Measurements from ENCODE around the gene MLYCD. TPM values are rescaled to one million over a fixed set of nuclear protein-coding genes. Genes with fewer than 3 reads are reported as not detected.

MLYCD gene
- total and polyA plus RNA-seq, 9 donors = 4.4 to 11.8 (median 7.6) TPM

- no peak overlapping the region for H3K27ac ChIP-seq
- no peak for DNase-seq
- H3K27me3 ChIP-seq = no peaks in the 10 kb centered on the region
- TF ChIP-seq EP300 (IDR thresholded peaks at IDR 0.05) (no peak), CTCF (IDR thresholded peaks at IDR 0.05) (no peak), POLR2A (IDR thresholded peaks at IDR 0.05) (no peak)
- no peaks in the 10 kb centered on the region for H3K36me3 ChIP-seq
- H3K4me3 ChIP-seq = no peak overlapping the region
- H3K9me3 ChIP-seq = no peaks in the 10 kb centered on the region
- 82 to 86% (median 85%) methylated on average over 7 of the region's 7 CpGs for WGBS, 3 donors
- intact Hi-C loops (cut with DNase I) = no loop called here
- H3K4me1 ChIP-seq (ENCODE audit: insufficient read depth) = no peaks in the 10 kb centered on the region
Observed at GRCh38 chr16:83862661-83863060, 36.3 kb upstream of the MLYCD start.

- Histone ChIP-seq H3K36me3 (no peaks in the 10 kb centered on the region), H3K4me1 (ENCODE audit: insufficient read depth) (no peaks in the 10 kb centered on the region), H3K27me3 (no peaks in the 10 kb centered on the region), H3K27ac (no peak overlapping the region), H3K9me3 (no peaks in the 10 kb centered on the region), H3K4me3 (no peak overlapping the region)
- no peak for DNase-seq
- no peak for TF ChIP-seq CTCF (IDR thresholded peaks at IDR 0.05)
- TF ChIP-seq EP300 (IDR thresholded peaks at IDR 0.05) = no peak
- TF ChIP-seq POLR2A (IDR thresholded peaks at IDR 0.05) = no peak
- 75 to 84% (median 78%) methylated on average over 1 of the region's 1 CpG for WGBS, 3 donors
- intact Hi-C loops (cut with DNase I) = no loop called here
Observed at GRCh38 chr16:83863682-83864081, 35.2 kb upstream of the MLYCD start.

GRCh38 chr16:83870830-83871229 lies 28.1 kb upstream of the MLYCD start:
- WGBS, 3 donors = 70 to 83% (median 74%) methylated on average over 5 of the region's 5 CpGs
- H3K9me3 ChIP-seq = no peaks in the 10 kb centered on the region

GRCh38 chr16:83878838-83879237 lies 20.1 kb upstream of the MLYCD start:
- Histone ChIP-seq H3K4me1 (ENCODE audit: insufficient read depth) (no peaks in the 10 kb centered on the region), H3K9me3 (no peaks in the 10 kb centered on the region), H3K27ac (no peak overlapping the region), H3K4me3 (no peak overlapping the region), H3K36me3 (no peaks in the 10 kb centered on the region), H3K27me3 (no peaks in the 10 kb centered on the region)
- intact Hi-C loops (cut with DNase I) = loop anchor here in 3 of 4 donors (5.0 to 10.0 kb wide), 2 partner anchors 52 to 1614 kb away; no protein-coding TSS in a partner anchor
- TF ChIP-seq POLR2A (IDR thresholded peaks at IDR 0.05) = no peak
- peak in 2 of 3 donors; percentile 30 to 66 for TF ChIP-seq CTCF (IDR thresholded peaks at IDR 0.05)
- no peak for DNase-seq
- WGBS, 3 donors = 14 to 19% (median 17%) methylated on average over 6 of the region's 6 CpGs

More at GRCh38 chr16:83870830-83871229, 28.1 kb upstream of the MLYCD start:
- no peaks in the 10 kb centered on the region for H3K27me3 ChIP-seq
- H3K27ac ChIP-seq = no peak overlapping the region
- H3K36me3 ChIP-seq = no peaks in the 10 kb centered on the region
- H3K4me1 ChIP-seq (ENCODE audit: insufficient read depth) = no peaks in the 10 kb centered on the region
- intact Hi-C loops (cut with DNase I) = loop anchor here in 1 of 4 donors (10.0 kb wide), 1 partner anchor 1606 kb away; no protein-coding TSS in a partner anchor
- H3K4me3 ChIP-seq = no peak overlapping the region
- no peak for DNase-seq
- TF ChIP-seq EP300 (IDR thresholded peaks at IDR 0.05) = no peak

- Histone ChIP-seq H3K4me1 (ENCODE audit: insufficient read depth) (no peaks in the 10 kb centered on the region), H3K4me3 (no peak overlapping the region), H3K36me3 (no peaks in the 10 kb centered on the region), H3K9me3 (no peaks in the 10 kb centered on the region), H3K27me3 (no peaks in the 10 kb centered on the region), H3K27ac (no peak overlapping the region)
- 67 to 78% (median 67%) methylated on average over 8 of the region's 8 CpGs for WGBS, 3 donors
- DNase-seq = no peak
- intact Hi-C loops (cut with DNase I) = loop anchor here in 1 of 4 donors (5.0 kb wide), 1 partner anchor 55 kb away; no protein-coding TSS in a partner anchor
- TF ChIP-seq POLR2A (IDR thresholded peaks at IDR 0.05) (no peak), EP300 (IDR thresholded peaks at IDR 0.05) (no peak), CTCF (IDR thresholded peaks at IDR 0.05) (no peak)
Observed at GRCh38 chr16:83882163-83882885, 16.6 kb upstream of the MLYCD start.

All from ovary (tissue), 9 donors.